GM06990 (cell line): Measurements from ENCODE around the gene FUBP3.

ENCODE experiments used
- DNase-seq: peaks from one replicate; pipeline ENCODE4 v3.0.0-alpha.2; 2011; ENCODE audit not compliant: insufficient read length; ENCODE audit errors: extremely low read depth
- H3K27me3 ChIP-seq: replicated peaks from 2 replicates; pipeline ENCODE4 v1.6.0; 2011; ENCODE audit warnings: low read length; ENCODE audit not compliant: control insufficient read depth, insufficient read depth
- H3K36me3 ChIP-seq: 2 replicates; pipeline ENCODE4 v1.5.1; 2011; ENCODE audit warnings: low read length; ENCODE audit not compliant: control insufficient read depth, insufficient read depth
- H3K4me3 ChIP-seq: replicated peaks from 2 replicates; pipeline ENCODE4 v1.5.1; 2011; ENCODE audit warnings: low read depth, mild to moderate bottlenecking, control low read depth, low read length
- TF ChIP-seq, protein P1 (sequence below): IDR thresholded peaks from 2 replicates; pipeline ENCODE4 v1.5.1; 2011; ENCODE audit warnings: low read length, control low read depth, mild to moderate bottlenecking, inconsistent platforms; ENCODE audit not compliant: insufficient read depth, poor library complexity, severe bottlenecking

FUBP3 gene

DNA sequence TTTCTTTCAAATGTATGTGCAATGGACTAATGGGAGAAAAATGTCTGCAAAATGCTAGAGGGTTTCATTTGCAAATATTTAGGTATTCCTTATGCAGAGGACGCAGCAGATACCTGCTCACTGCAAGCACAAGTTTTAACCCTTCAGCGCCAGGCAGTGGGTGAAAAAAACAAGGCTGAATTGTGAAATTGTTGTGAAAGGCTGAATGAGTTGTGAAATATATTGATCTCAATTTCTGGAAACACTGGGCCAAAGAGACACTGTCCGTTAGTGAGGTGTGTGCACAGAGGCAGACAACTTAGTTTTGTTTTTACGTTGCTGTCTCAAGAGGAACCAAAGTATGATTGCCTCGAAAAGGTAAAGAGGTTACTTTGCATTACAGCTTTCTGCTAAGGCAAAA is 18.8 kb downstream of the FUBP3 start:
- Histone ChIP-seq H3K36me3 (peaks cover 11% of the 10 kb centered on the region), H3K27me3 (no peaks in the 10 kb centered on the region), H3K4me3 (no peak overlapping the region)
- no peak for DNase-seq
- TF ChIP-seq, protein P1, sequence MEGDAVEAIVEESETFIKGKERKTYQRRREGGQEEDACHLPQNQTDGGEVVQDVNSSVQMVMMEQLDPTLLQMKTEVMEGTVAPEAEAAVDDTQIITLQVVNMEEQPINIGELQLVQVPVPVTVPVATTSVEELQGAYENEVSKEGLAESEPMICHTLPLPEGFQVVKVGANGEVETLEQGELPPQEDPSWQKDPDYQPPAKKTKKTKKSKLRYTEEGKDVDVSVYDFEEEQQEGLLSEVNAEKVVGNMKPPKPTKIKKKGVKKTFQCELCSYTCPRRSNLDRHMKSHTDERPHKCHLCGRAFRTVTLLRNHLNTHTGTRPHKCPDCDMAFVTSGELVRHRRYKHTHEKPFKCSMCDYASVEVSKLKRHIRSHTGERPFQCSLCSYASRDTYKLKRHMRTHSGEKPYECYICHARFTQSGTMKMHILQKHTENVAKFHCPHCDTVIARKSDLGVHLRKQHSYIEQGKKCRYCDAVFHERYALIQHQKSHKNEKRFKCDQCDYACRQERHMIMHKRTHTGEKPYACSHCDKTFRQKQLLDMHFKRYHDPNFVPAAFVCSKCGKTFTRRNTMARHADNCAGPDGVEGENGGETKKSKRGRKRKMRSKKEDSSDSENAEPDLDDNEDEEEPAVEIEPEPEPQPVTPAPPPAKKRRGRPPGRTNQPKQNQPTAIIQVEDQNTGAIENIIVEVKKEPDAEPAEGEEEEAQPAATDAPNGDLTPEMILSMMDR = no peak

DNA sequence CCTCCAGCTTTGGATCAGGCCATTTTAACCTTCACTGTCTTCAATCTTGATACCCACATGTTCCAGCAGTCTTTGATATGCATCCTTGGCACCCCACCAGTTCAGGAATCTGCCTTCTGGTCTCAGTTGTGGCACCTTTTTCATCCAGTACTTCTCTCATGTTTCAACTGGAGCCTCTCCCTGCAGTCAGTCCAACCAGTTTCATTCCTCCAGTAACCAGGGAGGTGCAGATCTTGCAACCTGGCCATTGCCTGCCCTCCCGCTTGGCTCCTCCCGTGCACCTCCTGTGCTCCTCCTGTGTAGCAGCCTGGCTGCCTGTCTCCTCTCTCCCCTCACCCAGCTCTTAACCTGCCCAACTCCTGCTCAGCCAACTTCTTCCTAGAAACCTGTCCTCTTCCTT is 20.2 kb downstream of the FUBP3 start:
- H3K27me3 ChIP-seq = no peaks in the 10 kb centered on the region
- H3K36me3 ChIP-seq = peaks cover 11% of the 10 kb centered on the region
- no peak for DNase-seq
- TF ChIP-seq, protein P1 = no peak
- no peak overlapping the region for H3K4me3 ChIP-seq

DNA sequence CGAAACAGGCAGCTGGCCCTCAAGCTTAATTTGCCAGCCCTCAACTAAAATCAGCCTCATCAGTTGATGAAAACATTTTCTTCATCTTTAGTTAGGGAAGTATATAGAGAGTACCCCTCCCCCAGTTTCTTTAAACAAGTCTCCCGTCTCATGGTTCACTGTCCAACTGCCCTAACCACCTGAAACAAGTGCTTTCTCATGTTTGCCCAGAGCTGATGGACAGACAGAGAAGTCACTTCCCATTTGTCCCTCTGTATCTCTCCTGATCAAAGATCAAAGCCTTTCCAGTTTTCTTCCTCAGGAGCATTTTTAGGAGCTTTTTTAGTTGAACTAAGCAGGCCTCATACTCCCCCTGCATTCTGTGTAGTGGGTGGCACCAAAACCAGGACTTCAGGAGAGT is 21.7 kb downstream of the FUBP3 start:
- no peak overlapping the region for H3K4me3 ChIP-seq
- DNase-seq = no peak
- H3K36me3 ChIP-seq = peaks cover 10% of the 10 kb centered on the region
- TF ChIP-seq, protein P1 = no peak
- no peaks in the 10 kb centered on the region for H3K27me3 ChIP-seq

DNA sequence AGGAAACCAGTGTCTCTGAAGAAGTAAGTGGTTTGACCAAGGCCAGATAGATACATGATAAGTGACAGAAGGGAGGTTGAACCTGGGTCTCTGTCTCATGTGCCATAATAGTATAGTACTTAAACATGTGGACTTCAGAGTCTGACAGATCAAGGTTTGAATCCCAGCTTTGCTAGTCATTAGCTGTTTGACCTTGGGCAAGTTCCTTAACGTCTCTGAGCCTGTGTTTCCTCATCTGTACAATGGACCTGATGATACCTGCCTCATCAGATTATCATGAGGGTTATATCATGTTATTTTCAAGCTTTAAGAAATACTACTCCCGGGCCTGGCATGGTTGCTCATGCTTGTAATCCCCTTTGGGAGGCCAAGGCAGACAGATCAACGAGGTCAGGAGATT is 24.9 kb downstream of the FUBP3 start:
- peaks cover 13% of the 10 kb centered on the region for H3K36me3 ChIP-seq
- no peak overlapping the region for H3K4me3 ChIP-seq
- no peaks in the 10 kb centered on the region for H3K27me3 ChIP-seq
- TF ChIP-seq, protein P1 = no peak
- no peak for DNase-seq

DNA sequence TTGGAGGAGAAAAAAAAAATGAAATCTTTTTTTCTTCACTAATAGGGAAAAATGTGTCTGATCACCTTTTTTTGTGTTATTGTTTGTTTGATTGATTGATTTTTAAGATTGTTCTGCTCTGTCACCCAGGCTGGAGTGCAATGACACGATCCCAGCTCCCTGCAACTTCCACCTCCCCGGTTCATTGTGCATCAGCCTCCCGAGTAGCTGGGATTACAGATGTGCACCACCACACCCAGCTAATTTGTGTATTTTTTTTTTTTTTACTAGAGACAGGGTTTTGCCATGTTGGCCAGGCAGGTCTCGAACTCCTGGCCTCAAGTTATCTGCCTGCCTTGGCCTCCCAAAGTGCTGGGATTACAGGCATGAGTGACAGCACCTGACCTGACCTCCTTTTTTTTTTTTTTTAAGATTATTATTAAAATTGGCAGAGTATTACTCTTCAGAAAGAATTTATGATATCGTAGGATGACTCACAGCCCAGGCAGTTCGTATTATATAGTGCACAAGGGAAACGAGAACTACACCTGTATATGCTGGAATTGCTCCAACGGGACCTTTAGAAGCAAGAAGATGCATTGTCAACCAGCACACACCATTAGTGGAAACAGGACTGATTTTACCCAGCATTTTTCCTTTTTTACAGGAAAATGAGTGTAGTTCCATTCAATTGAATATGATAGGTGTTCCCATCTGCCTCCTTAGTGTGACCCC is 27.7 kb downstream of the FUBP3 start:
- TF ChIP-seq, protein P1 = no peak
- Histone ChIP-seq H3K36me3 (peaks cover 14% of the 10 kb centered on the region), H3K27me3 (no peaks in the 10 kb centered on the region), H3K4me3 (no peak overlapping the region)
- no peak for DNase-seq
